ENCODE measurements around the gene MAN1A1.

DNA sequence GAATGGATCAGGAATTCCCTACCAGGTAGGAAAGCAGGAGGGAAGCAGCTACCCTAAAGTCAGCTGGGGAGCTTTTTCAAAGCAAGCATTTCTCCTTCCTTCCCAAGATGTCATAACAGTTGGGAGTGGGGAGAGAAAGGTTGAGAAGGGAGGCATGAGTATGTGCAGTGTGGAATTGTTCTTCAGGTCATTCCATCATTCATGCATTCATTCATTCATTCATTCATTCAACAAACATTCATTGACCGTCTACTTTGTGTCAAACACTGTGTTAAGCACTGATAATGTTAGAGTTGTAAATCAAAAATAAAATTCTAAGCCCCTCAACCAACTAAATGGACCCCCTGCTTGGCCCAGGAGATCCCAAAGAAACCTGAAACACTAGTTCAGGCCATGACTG, 221.9 kb downstream of the MAN1A1 start:
- no peak for TF ChIP-seq POLR2AphosphoS5 (IDR thresholded peaks at IDR 0.05; ENCODE audit: low read depth, low read length)
- no peak for TF ChIP-seq TAF1 (IDR thresholded peaks at IDR 0.05; ENCODE audit: borderline replicate concordance, insufficient read depth, low read length)
- TF ChIP-seq REST (IDR thresholded peaks at IDR 0.05; ENCODE audit: insufficient read depth in 1 of 2, low read depth in 2 of 2, low read length in 2 of 2), result no peak
- TF ChIP-seq SIN3A (IDR thresholded peaks at IDR 0.05; ENCODE audit: borderline replicate concordance, insufficient read depth, low read length), result no peak
